HG03196 (cell line): ENCODE results near the gene CTU1.

Experiments
- ATAC-seq: cut with Tn5 transposase; IDR thresholded peaks from one replicate; pipeline ENCODE4 v1.9.1; 2021; ENCODE audit not compliant: unreplicated experiment

The CTU1 gene

DNA sequence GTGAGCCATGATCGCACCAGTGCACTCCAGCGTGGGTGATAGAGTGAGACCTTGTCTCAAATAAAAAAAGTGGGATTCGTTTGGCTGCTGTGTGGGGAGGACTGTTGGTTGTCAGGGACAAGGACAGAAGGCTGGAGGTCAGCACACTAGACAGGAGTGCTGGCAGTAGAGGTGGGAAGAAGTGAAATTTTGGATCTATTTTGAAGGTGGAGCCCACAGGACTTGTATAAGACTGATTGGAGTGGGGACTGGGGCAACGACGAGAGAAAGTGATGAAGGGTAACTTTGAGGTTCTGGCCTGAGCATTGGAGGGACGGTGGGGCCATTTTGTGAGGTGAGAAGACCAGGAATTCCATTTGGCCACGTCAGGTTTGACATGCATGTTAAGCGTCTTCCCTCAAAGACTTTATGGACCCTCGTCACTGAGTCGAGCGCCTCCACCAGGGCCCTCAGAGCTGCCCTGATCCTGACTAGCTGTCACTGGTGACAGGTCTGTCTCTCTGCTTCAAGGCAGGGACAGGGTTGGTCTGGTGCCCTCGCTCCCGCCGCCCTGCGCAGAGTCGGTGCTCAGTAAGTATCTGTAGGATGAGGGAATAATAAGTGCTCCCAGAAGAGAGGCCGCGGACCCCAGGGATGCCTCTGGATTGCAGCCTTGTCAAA, 673 bp downstream of the CTU1 start:
- ATAC-seq = no peak

DNA sequence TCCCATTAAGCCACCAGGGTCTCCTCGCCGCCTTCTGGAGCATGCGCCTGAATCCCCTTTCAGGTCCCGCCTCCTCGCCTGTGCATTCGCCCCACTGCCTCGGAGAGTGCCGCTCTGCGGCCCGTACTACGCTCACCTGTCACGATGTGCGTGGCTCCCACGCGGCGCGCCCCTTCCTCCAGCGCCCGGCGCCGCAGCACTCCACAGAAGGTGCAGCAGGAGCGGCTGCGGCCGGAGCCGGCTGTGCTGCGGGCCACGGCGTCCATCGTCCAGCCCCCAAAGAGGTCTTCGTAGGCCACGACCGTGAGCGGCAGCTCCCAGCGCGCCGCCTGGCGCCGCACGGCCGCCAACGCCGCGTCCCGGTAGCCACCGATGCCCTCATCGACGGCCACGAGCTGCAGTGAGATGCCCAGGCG, 4.3 kb downstream of the CTU1 start:
- ATAC-seq = no peak

DNA sequence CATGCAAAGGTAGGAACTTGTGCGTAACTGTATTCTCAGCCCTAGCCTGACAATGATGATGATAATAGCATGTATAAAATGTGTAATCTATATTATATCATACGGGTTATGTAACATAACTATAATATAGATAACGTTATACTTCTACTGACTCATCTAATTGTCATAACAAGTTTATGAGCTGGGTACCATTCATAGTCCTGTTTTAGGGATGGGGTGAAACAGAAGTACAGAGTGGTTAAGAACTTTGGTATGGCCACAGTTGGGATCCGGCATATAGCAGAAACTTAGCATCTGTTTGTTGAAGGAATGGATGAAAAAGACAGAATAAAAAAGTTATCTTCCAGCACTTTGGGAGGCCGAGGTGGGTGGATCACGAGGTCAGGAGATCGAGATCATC, 5.2 kb downstream of the CTU1 start:
- no peak for ATAC-seq

DNA sequence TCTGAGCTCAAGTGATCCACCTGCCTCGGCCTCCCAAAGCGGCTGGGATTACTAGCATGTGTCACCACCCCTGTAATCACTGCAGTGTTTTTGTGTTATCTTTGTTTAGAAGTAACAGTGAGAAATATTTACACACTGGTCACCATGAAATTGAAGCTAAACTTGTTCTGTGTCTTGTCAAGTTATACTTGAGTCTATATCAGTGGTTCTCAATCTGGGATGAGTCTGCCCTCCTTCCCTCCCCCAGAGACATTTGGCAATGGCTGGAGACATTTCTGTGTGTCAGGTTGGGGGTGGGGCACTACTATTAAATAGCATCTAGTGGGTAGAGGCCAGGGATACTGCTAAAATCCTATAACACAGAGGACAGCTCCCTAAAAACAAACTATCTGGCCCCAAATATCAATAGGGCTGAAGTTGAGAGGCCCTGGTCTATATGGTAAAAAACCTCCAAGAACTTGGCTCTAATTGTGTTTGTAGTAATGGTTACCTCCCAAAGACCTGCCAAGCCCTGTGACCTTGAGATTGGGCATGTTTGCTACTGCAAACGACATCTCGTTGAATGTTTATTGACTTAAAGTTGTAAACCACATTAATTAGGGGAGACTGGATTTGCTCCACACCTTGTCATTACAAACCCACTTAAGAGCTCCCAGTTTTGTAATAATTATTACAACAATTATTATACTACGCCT, 6.9 kb downstream of the CTU1 start:
- ATAC-seq = no peak

DNA sequence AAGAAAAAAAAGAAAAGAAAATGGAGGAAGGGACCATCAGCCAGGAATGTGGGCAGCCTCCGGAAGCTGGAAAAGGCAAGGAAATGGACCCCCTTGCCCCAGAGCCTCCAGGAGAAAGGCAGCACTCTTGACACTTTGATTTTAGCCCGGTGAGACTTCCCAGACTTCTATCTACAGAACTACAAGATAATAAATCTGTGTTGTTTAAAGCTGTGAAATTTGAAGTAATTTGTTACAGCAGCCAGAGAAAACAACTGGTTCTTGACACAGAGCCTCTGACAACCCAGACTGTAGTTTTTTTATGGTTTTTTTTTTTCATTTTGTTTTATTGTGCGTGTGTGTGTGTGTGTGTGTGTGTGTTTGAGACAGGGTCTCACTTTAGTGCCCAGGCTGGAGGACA, 7.6 kb downstream of the CTU1 start:
- no peak for ATAC-seq

DNA sequence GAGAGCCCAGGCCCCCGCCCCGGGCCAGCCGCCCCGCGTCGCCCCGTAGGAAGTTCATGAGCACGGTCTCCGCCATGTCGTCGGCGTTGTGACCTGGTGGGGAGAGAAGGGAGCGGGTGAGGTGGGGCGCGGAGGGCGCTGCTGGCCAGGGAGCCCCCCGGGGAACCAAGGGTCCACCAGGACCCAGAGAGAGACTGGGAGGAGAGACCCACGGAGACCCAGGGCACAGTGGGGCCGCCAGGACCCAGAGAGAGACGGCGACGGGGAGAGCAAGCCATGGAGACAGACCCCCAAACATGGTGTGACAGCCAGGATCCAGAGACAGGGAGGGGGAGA, 9.2 kb downstream of the CTU1 start:
- ATAC-seq = no peak

DNA sequence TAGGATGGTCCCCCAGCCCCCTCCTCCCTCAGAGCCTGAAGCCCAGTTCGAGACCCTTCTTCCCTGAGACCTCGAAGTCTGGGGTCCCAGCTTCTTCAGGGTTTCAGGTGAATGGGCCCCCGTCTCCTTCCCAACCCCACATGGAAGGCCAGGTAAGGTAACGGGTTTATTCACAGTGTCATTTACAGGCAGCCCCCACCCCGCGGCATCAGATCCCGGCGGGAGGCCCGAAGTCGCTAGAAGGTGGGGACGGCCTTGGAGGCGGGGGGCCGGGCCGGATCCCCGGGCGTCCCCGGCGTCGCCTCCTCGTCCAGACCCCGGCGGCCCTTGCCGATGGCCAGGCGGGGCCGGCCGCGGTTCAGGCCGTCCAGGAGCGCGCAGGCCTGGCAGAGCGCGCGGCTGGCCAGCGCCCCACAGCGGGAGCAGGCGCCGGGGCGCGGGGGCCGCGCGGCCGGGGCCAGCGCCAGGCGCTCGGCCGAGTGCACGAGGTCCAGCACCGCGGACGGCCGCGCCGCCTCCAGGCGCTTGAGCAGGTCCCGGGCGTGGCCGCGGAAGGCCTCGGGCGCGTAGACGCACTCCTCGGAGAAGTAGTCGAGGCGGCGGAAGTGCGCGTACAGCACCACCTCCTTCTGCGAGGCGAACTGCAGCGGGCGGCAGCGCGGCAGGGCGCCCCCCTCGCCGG, 9.7 kb downstream of the CTU1 start:
- ATAC-seq = no peak

DNA sequence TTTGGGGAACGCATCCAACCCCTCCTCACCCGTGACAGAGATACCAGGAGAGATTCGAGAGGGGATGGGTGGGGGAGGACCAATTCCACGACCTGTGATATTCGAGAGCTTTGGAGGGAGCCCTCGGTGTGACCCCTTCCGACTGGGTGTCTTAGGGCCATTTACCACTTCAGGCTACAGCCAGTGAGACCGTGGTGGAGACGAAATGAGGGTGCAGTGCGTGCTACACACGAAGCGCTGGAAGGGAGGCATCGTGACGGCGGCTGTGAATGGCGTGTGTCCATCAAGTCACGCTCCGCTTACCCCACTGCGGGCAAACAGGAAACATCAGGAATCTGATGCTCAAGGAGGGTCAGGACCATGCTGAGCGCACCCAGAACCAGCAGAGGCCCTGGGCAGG, 10.4 kb downstream of the CTU1 start:
- no peak for ATAC-seq

DNA sequence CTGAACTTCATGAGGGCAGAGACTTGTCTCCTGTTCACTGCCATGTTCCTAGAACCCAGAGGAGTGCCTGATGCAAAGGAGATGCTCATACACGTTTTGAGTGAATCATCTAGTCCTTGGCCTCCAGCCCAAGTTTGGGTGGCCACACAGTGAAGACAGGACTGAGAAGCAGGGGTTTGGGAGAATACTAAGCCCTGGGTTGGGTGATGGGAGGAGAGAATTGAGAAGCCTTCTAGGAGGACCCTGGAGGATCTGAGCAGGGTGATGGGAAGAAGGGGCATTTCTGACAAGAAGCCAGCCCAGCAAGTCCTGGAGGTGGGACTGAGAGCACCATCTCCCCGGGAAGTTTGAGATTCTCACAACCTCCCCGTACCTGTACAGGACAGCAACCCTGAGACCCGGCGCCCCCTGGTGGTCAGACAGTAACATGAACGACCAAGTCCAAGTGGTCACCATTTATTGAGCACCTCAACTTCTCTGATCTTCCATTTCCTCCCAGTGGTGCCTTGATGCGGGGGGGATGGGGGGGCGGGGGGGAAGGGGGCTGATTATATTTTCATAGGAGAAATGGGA, 11.0 kb downstream of the CTU1 start:
- ATAC-seq = no peak

DNA sequence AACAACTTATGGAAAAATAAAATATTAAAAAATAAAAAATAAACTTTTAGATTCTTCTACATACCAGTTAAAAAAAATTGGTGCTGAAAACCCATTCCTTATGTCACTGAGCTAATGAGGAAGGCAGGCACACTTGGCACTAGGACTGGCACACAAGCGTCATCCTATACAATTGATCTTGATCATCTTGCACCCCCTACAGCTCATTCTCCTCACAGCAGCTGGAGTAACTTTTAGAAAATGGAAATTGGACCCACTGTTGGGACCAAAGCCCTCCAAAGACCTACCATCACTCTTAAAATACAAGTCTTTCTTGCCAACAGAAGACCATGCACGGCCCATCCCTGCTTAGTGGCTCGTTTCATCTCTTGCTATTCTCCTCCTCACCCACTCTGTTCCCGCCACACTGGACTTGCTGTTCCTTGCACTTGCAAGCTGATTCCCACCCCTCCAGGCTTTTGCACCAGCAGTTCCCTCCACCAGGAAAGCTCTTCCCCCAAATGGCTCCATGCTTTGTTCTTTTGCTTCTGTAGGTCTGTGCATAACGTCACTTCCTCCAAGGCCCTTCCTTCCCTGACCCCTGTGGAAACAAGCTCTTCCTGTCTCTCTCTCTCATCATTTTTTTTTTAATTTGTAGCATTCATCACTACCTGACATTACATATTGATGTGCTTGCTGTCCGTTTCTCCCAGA, 11.6 kb downstream of the CTU1 start:
- ATAC-seq = no peak

DNA sequence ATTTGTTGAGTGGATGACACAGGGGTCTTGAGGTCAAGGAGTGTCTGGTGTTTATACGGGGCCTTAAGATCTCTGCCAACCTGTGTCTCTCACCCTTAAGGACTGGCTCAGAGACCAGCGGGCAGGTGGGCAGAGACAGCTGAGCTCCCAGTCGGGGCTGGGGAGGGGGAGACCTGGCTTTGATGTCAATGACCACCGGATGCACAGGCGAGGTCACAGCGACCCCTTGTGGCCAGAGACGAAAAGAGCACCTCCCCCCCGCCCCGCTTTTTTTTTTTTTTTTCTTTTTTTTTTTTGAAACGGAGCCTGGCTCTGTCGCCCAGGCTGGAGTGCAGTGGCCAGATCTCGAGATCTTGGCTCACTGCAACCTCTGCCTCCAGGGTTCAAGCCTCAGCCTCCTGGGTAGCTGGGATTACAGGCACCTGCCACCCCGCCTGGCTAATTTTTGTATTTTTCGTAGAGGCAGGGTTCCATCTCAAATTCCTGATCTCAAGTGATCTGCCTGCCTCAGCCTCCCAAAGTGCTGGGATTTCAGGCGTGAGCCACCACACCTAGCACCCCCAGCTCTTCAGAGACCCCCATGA, 13.4 kb downstream of the CTU1 start:
- no peak for ATAC-seq

DNA sequence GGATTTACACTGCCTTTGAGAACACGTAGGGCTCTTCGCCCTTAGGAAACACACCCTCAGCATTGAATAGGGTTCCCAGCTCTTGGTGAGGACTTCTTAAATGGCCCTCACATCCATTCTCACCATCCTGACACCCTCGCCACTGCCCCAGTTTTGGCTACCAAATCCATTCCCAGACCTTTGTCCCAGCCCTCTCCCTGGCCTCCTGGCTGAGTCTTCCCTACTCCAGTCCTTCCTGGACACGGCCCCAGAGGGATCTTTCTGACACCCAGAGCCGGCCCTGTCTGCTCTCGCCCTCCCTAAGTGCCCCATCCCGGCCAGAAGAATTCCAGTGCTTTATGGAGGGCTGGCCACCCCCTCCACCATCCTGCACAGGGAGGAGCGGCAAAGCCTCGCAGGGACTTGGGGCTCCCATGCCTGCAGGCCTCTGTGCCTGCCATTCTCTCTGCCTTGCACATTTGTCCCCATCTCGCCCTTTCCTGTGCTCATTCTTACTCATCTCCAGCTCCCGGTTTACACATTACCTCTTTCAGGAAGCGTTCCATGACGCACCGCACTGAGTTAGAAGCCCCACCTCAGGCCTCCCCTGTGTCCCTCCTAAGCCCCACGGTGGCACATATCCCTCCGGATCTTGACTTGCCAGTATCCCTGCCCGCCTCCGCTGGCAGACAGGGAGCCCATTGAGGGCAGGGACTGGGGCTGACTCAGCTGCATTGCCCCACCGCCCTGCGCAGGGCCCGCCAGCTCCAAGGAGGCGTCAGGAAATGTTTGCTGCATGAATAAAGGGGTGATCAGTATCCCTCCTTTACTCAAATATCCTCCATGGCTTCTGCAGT, 14.5 kb downstream of the CTU1 start:
- ATAC-seq = no peak

DNA sequence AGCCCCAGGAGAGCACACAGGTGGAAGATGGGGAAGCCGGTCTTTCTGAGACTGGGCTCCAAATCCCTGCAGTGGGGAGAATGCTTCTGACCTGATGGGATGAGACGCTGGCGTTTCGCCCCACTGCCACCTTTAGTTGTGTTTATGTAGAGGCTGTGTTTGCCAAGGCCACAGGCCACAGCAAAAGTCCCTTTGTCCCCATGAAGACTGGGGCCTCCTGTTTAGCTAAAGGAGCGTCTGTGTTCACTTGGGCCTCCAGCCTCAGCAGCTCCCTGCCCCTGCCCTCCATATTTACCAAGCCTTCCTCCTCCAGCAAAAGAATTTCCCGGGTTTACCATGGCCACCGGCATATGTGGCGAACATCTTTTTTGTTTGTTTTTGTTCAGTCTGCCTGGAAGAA, 15.1 kb downstream of the CTU1 start:
- no peak for ATAC-seq

DNA sequence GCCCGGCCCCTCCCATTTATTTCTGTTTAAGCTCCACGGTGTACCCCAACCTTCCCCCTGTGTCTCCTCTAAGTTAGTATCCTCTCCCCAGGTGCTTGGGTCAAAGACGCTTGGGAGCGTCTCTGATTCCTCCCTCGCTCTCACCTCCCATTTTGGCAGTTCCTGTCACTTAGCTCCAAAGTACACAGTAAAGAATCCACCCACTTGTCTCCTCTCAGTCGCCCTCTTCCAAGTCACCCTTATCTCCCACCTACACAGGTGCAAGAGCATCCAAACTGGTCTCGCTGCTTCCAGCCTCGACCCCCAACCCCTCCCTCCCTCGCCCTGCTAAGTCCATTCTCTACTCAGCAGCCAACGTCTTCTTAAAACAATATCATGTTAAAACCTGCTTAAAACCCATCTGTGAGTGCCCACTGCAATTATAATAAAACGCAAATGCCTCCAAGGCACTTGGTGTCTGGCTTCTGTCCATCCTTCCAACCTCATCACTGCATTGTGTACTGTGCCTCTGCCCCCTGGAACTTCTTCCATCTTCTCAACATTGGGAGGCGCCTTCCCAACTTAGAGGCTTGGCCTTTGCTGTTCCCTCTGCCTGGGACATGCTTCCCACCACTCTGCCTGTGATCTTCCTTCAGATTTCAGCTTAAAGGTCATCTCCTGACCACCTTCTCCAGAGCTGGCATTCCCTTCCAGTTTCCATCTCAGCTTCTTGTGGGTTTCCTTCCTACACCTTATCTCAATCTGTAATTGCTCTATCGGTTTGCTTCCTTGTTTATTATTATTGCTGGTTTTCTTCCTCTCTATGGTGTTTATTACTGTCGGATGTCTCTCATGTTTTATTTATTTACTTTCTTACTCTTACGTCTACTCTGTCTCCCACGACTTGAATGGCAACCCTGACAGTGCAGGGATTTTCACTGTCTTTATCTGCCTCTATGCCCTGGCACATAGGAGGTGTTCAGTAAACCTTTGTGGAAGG, 16.0 kb downstream of the CTU1 start:
- no peak for ATAC-seq

DNA sequence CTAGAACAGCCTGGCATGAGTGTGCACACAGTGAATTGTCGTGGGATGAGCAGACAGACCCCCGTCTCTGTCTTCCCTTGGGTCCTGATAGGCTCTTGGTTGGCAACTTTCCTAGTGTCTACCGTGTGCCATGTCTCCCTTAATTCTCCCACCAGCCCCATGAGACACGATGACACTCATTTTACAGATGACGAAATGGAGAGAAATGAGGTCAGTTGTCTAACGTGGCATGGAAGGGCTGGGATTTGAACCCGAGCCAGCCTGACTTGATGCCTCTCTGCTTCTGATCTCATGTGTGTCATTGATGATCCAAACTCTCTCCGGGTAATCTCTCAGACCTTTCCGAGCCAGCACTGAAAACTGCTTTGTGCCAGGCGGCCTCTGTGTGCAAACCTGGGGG, 17.1 kb downstream of the CTU1 start:
- no peak for ATAC-seq

DNA sequence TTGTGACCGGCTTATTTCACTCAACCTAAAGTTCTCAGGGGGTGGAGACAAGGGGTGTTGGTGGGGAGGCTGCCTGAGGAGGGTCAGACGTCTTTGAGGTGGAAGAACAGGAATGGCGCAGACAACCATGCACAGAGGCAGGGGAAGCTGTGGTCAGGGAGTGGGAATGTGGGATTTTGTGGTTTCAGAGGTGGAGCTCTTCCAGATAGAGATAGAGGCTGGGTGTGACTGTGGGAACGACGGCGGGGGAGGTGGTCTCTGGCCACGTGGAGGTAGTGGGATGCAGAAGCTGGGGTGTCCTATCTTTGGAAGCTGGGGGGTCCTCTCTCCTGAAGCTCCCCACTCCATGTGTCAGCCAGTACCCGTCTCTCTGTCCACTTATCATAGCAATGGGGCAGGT, 17.7 kb downstream of the CTU1 start:
- no peak for ATAC-seq

DNA sequence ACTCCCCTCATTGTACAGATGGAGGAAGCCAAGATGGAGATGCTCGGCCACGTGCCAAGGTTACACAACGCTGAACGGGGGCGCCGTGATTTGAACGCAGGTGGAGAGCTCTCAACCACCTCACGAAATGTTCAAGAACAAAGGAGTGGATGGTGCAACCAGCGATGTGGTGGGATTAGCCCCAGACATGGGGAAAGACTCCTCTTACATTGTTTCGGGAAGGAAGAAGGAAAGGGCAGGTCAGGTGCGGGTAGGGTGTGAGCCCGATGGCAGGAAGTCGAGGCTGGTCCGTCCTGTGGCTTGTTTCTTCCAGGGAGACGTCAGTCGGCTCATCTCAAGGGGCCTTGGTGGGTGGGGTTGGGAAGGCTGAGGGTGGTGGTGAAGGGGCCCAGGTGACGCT, 18.4 kb downstream of the CTU1 start:
- ATAC-seq = no peak

DNA sequence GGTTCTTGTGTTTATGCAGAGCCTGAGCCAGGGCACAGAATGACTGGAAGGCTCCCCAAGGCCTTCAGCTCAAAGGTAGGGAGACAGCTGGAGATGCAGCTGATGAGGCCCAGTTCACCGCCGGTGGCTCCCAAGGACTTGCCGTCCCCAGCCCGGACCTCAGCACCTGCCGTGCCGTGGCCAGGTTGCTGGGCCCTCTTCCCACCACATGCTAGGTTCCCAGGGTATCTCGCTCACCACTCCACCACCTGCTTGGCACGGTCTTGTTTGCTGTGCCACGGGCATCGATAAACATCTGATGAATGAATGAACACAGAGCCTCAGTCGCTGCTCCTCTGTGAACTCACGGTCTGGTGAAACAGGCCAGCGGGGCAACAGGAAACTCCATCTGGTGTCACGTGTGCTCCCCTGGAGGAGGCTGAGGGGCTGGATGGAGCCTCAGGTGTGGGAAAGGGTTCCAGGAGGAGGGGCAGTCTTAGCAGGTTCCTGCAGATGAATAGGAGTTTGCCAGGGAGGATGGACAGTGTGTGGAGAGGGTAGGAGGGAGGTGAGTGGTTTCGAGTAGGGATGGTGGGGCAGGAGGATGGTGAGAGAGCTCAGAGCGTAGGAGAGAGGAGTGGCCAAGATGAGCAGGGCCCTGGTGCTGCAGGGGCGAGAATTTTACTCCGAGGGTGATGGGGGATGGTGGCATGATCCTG, 21.9 kb downstream of the CTU1 start:
- ATAC-seq = no peak

DNA sequence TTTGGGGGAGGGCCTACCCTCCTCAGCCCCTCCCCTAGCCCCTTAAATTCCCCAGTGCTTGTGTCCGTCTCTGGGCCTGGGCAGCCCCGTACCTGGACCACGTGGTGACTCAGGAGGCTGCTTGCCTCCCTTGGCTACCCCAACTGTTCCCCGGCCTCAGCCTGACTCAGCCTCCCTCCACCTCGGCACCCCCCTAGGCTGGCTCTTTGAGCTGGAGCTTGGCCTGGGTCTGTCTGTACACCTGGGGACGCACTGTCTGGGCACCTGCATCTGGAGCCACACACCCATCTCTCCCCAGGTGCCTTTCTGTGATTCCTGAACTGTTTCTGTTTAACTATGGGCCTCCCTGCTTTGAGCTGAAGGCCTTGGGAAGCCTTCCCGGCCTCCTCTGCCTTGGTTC, 23.7 kb downstream of the CTU1 start:
- no peak for ATAC-seq
